ENCODE measurements around the gene IGFLR1.

GRCh38 chr19:35696835-35697234 is 45.4 kb downstream of the IGFLR1 start:
- no peak for TF ChIP-seq POLR2A (IDR thresholded peaks at IDR 0.05)
- no peak for TF ChIP-seq CTCF (IDR thresholded peaks at IDR 0.05)

Measured in tibial nerve (tissue), 3 donors.